SIG-M5 treated with dmso at 0.1 percent for 504 hours (cell line): Measurements from ENCODE around the gene IDUA.

Experiments used
- DNase-seq: peaks from one replicate; lab custom pipeline; 2025; ENCODE audit not compliant: unreplicated experiment; lab: John Stamatoyannopoulos, UW

The IDUA gene

GRCh38 chr4:955931-956381 is 30.9 kb upstream of the IDUA start:
- no peak for DNase-seq

- DNase-seq: no peak
Measured at GRCh38 chr4:956531-957230, 30.2 kb upstream of the IDUA start.

GRCh38 chr4:957231-957580 is 29.6 kb upstream of the IDUA start:
- DNase-seq: no peak

- DNase-seq: no peak
Measured at GRCh38 chr4:957581-958313, 29.1 kb upstream of the IDUA start.

- DNase-seq: no peak
Measured at GRCh38 chr4:958314-958665, 28.6 kb upstream of the IDUA start.

GRCh38 chr4:958696-959337 is 28.0 kb upstream of the IDUA start:
- no peak for DNase-seq

- DNase-seq: no peak
Measured at GRCh38 chr4:959338-960139, 27.3 kb upstream of the IDUA start.

- DNase-seq: no peak
Measured at GRCh38 chr4:960140-960635, 26.7 kb upstream of the IDUA start.

- DNase-seq: no peak
Measured at GRCh38 chr4:960636-961350, 26.1 kb upstream of the IDUA start.

GRCh38 chr4:961351-962230 is 25.3 kb upstream of the IDUA start:
- no peak for DNase-seq

GRCh38 chr4:962231-963208 is 24.3 kb upstream of the IDUA start:
- no peak for DNase-seq

GRCh38 chr4:963276-964225 is 23.3 kb upstream of the IDUA start:
- DNase-seq: no peak

GRCh38 chr4:964346-965025 is 22.4 kb upstream of the IDUA start:
- DNase-seq: no peak

- no peak for DNase-seq
Measured at GRCh38 chr4:965048-965765, 21.6 kb upstream of the IDUA start.

- no peak for DNase-seq
Measured at GRCh38 chr4:965766-966134, 21.1 kb upstream of the IDUA start.
